Gastrocnemius medialis (tissue), 4 donors: ENCODE results near the gene TK2. TPM values are rescaled to one million over a fixed set of nuclear protein-coding genes. Genes with fewer than 3 reads are reported as not detected.

Experiments
- ATAC-seq, 2 donors: fragments of 150-250 bp; one replicate each; pipeline ENCODE4 v1.9.1; 2016
- DNase-seq, 2 donors: peaks; one replicate each; pipeline ENCODE4 v3.0.0-alpha.2; 2019
- H3K27ac ChIP-seq, 4 donors: fragments of 200-600 bp; sonication (generic); 1 replicate in 1 of 4; 2 replicates in 3 of 4; pipeline ENCODE4 v1.5.1; 2016 to 2018; ENCODE audit warnings: mild to moderate bottlenecking in 2 of 4, moderate library complexity in 1 of 4
- H3K27me3 ChIP-seq, 3 donors: fragments of 200-600 bp; sonication (generic) in 2 of 3; 1 replicate in 1 of 3; 2 replicates in 2 of 3; pipeline versions ENCODE4 v1.5.1 to v1.6.0; 2016 to 2019; ENCODE audit warnings: mild to moderate bottlenecking in 1 of 3, moderate library complexity in 1 of 3
- H3K36me3 ChIP-seq, 2 donors: fragments of 200-600 bp; sonication (generic) in 1 of 2; one replicate each; pipeline ENCODE4 v1.5.1; 2017 to 2018
- H3K4me1 ChIP-seq, 2 donors: fragments of 200-600 bp; sonication (generic) in 1 of 2; one replicate each; pipeline ENCODE4 v1.5.1; 2016 to 2017; ENCODE audit warnings: mild to moderate bottlenecking in 2 of 2
- H3K4me3 ChIP-seq, 4 donors: fragments of 200-600 bp; sonication (generic) in 3 of 4; 1 replicate in 1 of 4; 2 replicates in 3 of 4; pipeline ENCODE4 v1.5.1; 2016 to 2019; ENCODE audit warnings: mild to moderate bottlenecking in 2 of 4
- H3K9me3 ChIP-seq, 3 donors: fragments of 200-600 bp; sonication (generic) in 2 of 3; 1 replicate in 1 of 3; 2 replicates in 2 of 3; pipeline ENCODE4 v1.5.1; 2016 to 2019
- POLR2A ChIP-seq, 2 donors: fragments of 450-650 bp; IDR thresholded peaks; one replicate each; pipeline ENCODE4 v1.6.1; 2017; ENCODE audit warnings: antibody characterized with exemption in 2 of 2, mild to moderate bottlenecking in 2 of 2, moderate library complexity in 2 of 2
- in situ Hi-C, 4 donors: fragments of 200-750 bp; cut with MboI; loops; one replicate each; pipeline versions ENCODE4 v1.15.0 to v1.8.0; 2017; ENCODE audit warnings: low sequenced_read_pairs in 4 of 4
- intact Hi-C: fragments of 100-400 bp; cut with DNase I; formaldehyde crosslinking; loops from one replicate; pipeline ENCODE4 v1.15.1; 2023; ENCODE audit warnings: low total_unique reads
- total RNA-seq, 4 donors: library from RNA; depleted of rRNA; stranded (reverse); fragments of >200 nt; gene quantifications; one replicate each; pipeline versions ENCODE4 v1.1.0 to v1.2.3, GENCODE V29; 2016
- TF ChIP-seq, protein P1 (sequence below), 5 experiments: fragments of 450-650 bp in 3 of 5; fragments of 200-600 bp in 2 of 5; sonication (generic) in 2 of 5; IDR thresholded peaks in 4 of 5; conservative IDR thresholded peaks in 1 of 5; 1 replicate in 4 of 5; 2 replicates in 1 of 5; pipeline ENCODE4 v1.5.1; 2016 to 2019; ENCODE audit warnings: antibody characterized with exemption in 5 of 5, mild to moderate bottlenecking in 3 of 5, moderate library complexity in 3 of 5

TK2 gene
- total RNA-seq, 4 donors from 2014 or later: 10.6 to 22.7 (median 15.5) TPM

DNA sequence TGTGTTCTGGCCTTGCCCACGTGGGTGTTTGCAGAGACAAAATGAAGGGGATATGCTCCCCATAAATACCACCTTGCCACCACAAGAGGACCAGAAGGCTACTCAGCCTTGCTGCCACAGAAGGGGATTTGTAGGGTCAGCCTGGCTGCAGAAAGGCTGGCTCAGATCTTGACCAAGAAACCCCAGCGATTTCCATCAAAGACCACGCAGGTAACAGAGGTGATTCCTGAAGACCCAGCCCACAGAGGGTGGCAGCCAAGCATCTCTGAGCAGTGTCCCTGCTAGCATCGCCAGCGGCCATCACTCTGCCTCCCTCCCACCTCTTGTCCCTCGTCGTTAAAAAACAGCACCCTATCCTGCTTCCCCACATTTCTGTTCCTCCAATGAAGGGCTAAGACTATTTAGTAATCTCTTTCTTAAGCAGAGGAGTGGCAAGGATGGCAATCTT lies 68.0 kb downstream of the TK2 start:
- ATAC-seq (no peak), DNase-seq (no peak)
- Histone ChIP-seq H3K9me3 (no peaks in the 10 kb centered on the region), H3K4me1 (peaks cover 3 to 7% of the 10 kb centered on the region in 2 donors), H3K27me3 (peaks cover 0 to 5% (median 5%) of the 10 kb centered on the region in 3 donors), H3K27ac (no peak overlapping the region), H3K4me3 (no peak overlapping the region), H3K36me3 (no peaks in the 10 kb centered on the region)
- TF ChIP-seq POLR2A (IDR thresholded peaks at IDR 0.05): no peak
- TF ChIP-seq, protein P1, sequence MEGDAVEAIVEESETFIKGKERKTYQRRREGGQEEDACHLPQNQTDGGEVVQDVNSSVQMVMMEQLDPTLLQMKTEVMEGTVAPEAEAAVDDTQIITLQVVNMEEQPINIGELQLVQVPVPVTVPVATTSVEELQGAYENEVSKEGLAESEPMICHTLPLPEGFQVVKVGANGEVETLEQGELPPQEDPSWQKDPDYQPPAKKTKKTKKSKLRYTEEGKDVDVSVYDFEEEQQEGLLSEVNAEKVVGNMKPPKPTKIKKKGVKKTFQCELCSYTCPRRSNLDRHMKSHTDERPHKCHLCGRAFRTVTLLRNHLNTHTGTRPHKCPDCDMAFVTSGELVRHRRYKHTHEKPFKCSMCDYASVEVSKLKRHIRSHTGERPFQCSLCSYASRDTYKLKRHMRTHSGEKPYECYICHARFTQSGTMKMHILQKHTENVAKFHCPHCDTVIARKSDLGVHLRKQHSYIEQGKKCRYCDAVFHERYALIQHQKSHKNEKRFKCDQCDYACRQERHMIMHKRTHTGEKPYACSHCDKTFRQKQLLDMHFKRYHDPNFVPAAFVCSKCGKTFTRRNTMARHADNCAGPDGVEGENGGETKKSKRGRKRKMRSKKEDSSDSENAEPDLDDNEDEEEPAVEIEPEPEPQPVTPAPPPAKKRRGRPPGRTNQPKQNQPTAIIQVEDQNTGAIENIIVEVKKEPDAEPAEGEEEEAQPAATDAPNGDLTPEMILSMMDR (IDR thresholded peaks at IDR 0.05 in 4 of 5, conservative IDR thresholded peaks at IDR 0.05 in 1 of 5): no peak
- intact Hi-C loops (loop anchor here (2.0 to 10.0 kb wide), 3 partner anchors 105 to 393 kb away; no protein-coding TSS in a partner anchor), in situ Hi-C loops (no loop called here)

DNA sequence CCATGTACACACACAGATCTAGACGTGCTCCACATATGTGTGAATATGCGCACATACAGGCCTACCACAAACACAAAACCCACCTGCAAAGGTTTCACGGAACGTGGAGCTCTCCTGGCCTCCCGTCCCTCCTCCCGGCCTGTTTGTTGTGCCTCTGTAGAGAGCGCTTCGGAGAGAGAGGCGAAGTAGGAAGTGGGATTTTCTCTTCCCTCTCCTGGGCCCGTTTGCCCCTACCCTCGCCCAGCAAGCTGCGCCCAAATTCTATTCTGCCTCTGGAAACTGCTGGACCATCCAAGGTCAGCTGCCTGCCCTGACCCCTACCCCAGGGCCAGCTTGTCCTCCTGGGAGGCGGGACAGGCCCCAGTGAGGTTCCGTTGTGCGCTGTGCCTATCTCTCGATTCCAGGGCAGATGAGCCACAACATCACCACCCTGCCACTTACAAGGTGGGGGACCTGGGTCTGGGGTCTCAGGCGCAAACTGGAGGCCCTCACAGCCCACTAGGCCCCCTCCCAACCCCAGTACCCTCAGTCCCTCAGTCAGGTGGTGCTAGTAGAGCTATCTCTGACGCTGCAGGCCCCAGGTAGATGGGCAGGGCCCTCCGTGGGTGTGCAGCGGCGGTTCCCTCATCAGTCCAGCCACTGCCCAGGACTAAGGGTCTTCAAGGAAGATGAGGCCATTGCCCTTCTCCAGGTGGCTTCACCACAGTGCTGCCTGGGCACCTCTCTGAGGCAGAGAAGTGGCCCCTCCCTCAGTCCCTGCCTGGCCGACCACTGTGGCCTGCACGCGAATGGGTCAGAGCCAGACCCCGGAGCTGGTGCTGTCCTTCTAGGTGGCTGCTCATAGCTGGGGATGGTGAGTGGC lies 68.6 kb downstream of the TK2 start:
- peaks cover 3 to 8% (median 6%) of the 10 kb centered on the region in 3 donors for H3K27me3 ChIP-seq
- DNase-seq (no peak), ATAC-seq (no peak)
- no peak overlapping the region for H3K27ac ChIP-seq
- H3K4me3 ChIP-seq: no peak overlapping the region
- H3K4me1 ChIP-seq: peaks cover 3 to 7% of the 10 kb centered on the region in 2 donors
- H3K36me3 ChIP-seq: no peaks in the 10 kb centered on the region
- in situ Hi-C loops: no loop called here
- TF ChIP-seq, protein P1 (IDR thresholded peaks at IDR 0.05 in 4 of 5, conservative IDR thresholded peaks at IDR 0.05 in 1 of 5): no peak
- no peak for TF ChIP-seq POLR2A (IDR thresholded peaks at IDR 0.05)
- no peaks in the 10 kb centered on the region for H3K9me3 ChIP-seq
- intact Hi-C loops: loop anchor here (5.0 to 10.0 kb wide), 2 partner anchors 106 to 393 kb away; no protein-coding TSS in a partner anchor

DNA sequence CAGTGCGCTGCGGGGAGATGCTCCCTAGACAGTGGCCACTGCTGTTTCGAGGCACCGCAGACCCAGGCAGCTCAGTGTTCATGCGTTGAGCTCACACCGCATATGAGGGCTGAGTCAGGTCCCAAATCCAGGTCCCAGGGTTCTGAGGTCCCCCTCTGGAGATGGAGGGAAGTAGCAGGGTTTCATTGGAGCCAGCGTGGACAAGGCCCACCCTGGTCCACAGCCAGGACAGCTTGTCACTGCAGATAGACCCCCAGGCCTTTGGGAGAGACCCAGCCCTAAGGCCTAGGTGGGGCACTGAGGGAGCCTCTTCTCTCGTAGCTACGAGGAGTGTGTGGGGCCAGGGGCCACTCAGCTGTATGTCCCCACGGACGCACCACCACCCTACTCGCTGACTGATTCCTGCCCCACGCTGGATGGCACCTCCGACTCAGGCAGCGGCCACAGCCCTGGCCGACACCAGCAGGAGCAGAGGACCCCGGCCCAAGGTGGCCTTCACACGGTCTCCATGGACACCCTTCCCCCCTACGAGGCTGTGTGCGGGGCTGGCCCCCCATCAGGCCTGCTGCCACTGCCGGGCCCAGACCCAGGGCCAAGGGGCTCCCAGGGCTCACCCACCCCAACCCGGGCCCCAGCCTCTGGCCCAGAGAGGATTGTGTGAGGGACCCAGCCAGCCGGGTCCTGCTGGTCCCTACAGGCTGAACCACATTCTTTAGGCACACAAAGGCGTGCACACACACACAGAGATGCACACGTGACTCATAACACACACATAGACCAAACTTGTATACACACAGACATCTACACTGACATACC lies 69.4 kb downstream of the TK2 start:
- TF ChIP-seq, protein P1 (IDR thresholded peaks at IDR 0.05 in 4 of 5, conservative IDR thresholded peaks at IDR 0.05 in 1 of 5): no peak
- TF ChIP-seq POLR2A (IDR thresholded peaks at IDR 0.05): no peak
- no peak for DNase-seq
- Histone ChIP-seq H3K4me3 (no peak overlapping the region), H3K9me3 (no peaks in the 10 kb centered on the region), H3K27ac (no peak overlapping the region), H3K4me1 (peaks cover 3 to 7% of the 10 kb centered on the region in 2 donors), H3K27me3 (peaks cover 5 to 8% (median 6%) of the 10 kb centered on the region in 3 donors), H3K36me3 (no peaks in the 10 kb centered on the region)
- no peak for ATAC-seq
- intact Hi-C loops: loop anchor here (5.0 to 10.0 kb wide), 2 partner anchors 107 to 394 kb away; no protein-coding TSS in a partner anchor
- in situ Hi-C loops: no loop called here

DNA sequence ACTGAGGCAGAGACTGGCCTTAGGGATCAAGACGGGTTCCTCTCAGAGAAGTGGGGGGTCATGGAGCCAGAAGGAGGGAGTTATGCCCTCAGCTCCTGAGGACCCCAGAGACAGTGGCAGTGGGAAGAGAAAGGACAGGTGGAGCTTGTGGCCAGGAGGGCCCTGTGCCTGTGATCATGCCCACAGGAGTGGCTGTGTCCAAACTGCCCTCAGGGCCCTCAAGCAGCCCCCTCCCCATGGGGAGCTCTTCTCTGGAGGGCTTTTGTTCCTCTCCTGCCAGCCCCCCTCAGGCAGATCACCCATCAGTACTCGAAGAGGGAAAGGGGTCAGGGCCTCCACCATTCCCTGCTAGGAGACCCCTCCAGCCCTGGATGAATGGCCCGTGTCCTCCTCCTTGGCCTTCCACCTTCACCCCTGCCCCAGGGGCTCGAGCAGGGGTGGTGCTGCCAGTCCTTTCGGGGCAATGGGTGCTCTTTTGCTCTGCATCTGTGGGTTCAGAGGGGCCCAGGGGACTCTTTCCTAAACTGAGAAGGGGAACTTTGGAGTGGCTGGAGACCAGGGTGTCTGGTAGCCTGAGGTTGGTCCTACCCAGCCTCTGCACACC lies 70.2 kb downstream of the TK2 start:
- DNase-seq (no peak), ATAC-seq (no peak)
- H3K27ac ChIP-seq: no peak overlapping the region
- no peak overlapping the region for H3K4me3 ChIP-seq
- H3K4me1 ChIP-seq: peaks cover 3 to 7% of the 10 kb centered on the region in 2 donors
- no peaks in the 10 kb centered on the region for H3K36me3 ChIP-seq
- in situ Hi-C loops (loop anchor here in 3 of 4 donors (5.0 to 10.0 kb wide), 5 partner anchors 65 to 78 kb away; partner anchors contain the start of genes CKLF (in 1 of the 3) and TK2 (in 1 of the 3)), intact Hi-C loops (loop anchor here (5.0 to 10.0 kb wide), 3 partner anchors 108 to 395 kb away; partner anchors contain the start of gene CMTM3)
- peaks cover 5 to 10% (median 6%) of the 10 kb centered on the region in 3 donors for H3K27me3 ChIP-seq
- TF ChIP-seq, protein P1 (IDR thresholded peaks at IDR 0.05 in 4 of 5, conservative IDR thresholded peaks at IDR 0.05 in 1 of 5): no peak
- TF ChIP-seq POLR2A (IDR thresholded peaks at IDR 0.05): no peak
- H3K9me3 ChIP-seq: no peaks in the 10 kb centered on the region
